ENCODE data around the gene MAS1L. TPM values are rescaled to one million over a fixed set of nuclear protein-coding genes. Genes with fewer than 3 reads are reported as not detected.

MAS1L gene
- total RNA-seq, 1 donor from 2014 or later = not detected

GRCh38 chr6:29479560-29479959, 8.2 kb downstream of the MAS1L start:
- no peaks in the 10 kb centered on the region for H3K4me1 ChIP-seq
- H3K36me3 Mint-ChIP-seq = no peaks in the 10 kb centered on the region
- no peak overlapping the region for H3K4me2 ChIP-seq
- no peaks in the 10 kb centered on the region for H4K20me1 ChIP-seq (ENCODE audit: low read depth)
- H3K4me3 Mint-ChIP-seq = no peak overlapping the region
- no peak overlapping the region for H2AFZ ChIP-seq (replicated peaks)
- H3K27me3 Mint-ChIP-seq (ENCODE audit: insufficient read depth, low read depth) = peaks cover 3% of the 10 kb centered on the region
- TF ChIP-seq, protein P1, sequence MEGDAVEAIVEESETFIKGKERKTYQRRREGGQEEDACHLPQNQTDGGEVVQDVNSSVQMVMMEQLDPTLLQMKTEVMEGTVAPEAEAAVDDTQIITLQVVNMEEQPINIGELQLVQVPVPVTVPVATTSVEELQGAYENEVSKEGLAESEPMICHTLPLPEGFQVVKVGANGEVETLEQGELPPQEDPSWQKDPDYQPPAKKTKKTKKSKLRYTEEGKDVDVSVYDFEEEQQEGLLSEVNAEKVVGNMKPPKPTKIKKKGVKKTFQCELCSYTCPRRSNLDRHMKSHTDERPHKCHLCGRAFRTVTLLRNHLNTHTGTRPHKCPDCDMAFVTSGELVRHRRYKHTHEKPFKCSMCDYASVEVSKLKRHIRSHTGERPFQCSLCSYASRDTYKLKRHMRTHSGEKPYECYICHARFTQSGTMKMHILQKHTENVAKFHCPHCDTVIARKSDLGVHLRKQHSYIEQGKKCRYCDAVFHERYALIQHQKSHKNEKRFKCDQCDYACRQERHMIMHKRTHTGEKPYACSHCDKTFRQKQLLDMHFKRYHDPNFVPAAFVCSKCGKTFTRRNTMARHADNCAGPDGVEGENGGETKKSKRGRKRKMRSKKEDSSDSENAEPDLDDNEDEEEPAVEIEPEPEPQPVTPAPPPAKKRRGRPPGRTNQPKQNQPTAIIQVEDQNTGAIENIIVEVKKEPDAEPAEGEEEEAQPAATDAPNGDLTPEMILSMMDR (IDR thresholded peaks at IDR 0.05) = no peak
- TF ChIP-seq EZH2phosphoT487 (IDR thresholded peaks at IDR 0.05) (no peak), EZH2 (IDR thresholded peaks at IDR 0.05) (no peak)
- H3K27ac ChIP-seq = no peak overlapping the region
- H3K9me3 Mint-ChIP-seq = no peaks in the 10 kb centered on the region
- no peak for DNase-seq (ENCODE audit: low spot score)
- H3K27me3 ChIP-seq = no peaks in the 10 kb centered on the region
- H3K4me1 Mint-ChIP-seq = peaks cover 3% of the 10 kb centered on the region
- H3K36me3 ChIP-seq = no peaks in the 10 kb centered on the region
- H3K9me3 ChIP-seq (ENCODE audit: low read depth) = no peaks in the 10 kb centered on the region
- H3K9ac ChIP-seq = no peak overlapping the region
- no peak overlapping the region for H3K4me3 ChIP-seq
- no peak overlapping the region for H3K27ac Mint-ChIP-seq
- H3F3A ChIP-seq (ENCODE audit: low read depth) = no peaks in the 10 kb centered on the region
- no peaks in the 10 kb centered on the region for H3K79me2 ChIP-seq (ENCODE audit: low read depth)

DNA sequence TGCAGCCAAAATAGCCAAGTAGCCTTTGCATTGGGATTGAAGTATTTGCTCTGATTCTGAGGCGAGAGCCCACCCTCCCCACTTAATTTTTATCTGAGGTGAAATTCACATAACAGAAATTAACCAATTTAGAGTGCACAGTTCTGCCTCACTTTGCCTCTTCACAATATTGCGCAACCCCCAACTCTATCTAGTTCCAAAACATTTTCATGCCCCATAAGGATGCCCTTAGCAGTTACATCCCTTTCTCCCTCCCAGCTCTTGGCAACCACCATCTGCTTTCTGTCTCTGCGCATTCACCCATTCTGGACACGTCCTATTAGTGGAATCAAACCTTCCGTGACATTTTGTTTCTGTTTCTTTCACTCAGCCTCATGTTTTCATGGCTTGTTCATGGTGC, 9.0 kb downstream of the MAS1L start:
- Mint-ChIP-seq H3K27ac (no peak overlapping the region), H3K27me3 (ENCODE audit: insufficient read depth, low read depth) (peaks cover 3% of the 10 kb centered on the region)

GRCh38 chr6:29477923-29478450, 9.8 kb downstream of the MAS1L start:
- TF ChIP-seq, protein P1 (IDR thresholded peaks at IDR 0.05) = no peak
- TF ChIP-seq EZH2phosphoT487 (IDR thresholded peaks at IDR 0.05) (no peak), EZH2 (IDR thresholded peaks at IDR 0.05) (no peak)
- Mint-ChIP-seq H3K27ac (no peak overlapping the region), H3K4me1 (peaks cover 3% of the 10 kb centered on the region), H3K9me3 (no peaks in the 10 kb centered on the region), H3K27me3 (ENCODE audit: insufficient read depth, low read depth) (peaks cover 10% of the 10 kb centered on the region), H3K36me3 (no peaks in the 10 kb centered on the region), H3K4me3 (no peak overlapping the region)
- H3K9ac ChIP-seq = no peak overlapping the region
- H3K27me3 ChIP-seq = no peaks in the 10 kb centered on the region
- no peaks in the 10 kb centered on the region for H3K79me2 ChIP-seq (ENCODE audit: low read depth)
- H3K4me2 ChIP-seq = no peak overlapping the region
- H3K9me3 ChIP-seq (ENCODE audit: low read depth) = no peaks in the 10 kb centered on the region
- H3K4me3 ChIP-seq = no peak overlapping the region
- no peak overlapping the region for H2AFZ ChIP-seq (replicated peaks)
- H3K36me3 ChIP-seq = no peaks in the 10 kb centered on the region
- H3K4me1 ChIP-seq = no peaks in the 10 kb centered on the region
- H3K27ac ChIP-seq = no peak overlapping the region
- no peak for DNase-seq (ENCODE audit: low spot score)
- H4K20me1 ChIP-seq (ENCODE audit: low read depth) = no peaks in the 10 kb centered on the region
- H3F3A ChIP-seq (ENCODE audit: low read depth) = no peaks in the 10 kb centered on the region

More for the DNA sequence above, 9.0 kb downstream of the MAS1L start:
- no peaks in the 10 kb centered on the region for H3K4me1 ChIP-seq
- H3K9me3 ChIP-seq (ENCODE audit: low read depth) = no peaks in the 10 kb centered on the region
- H3K4me2 ChIP-seq = no peak overlapping the region
- Mint-ChIP-seq H3K4me3 (no peak overlapping the region), H3K9me3 (no peaks in the 10 kb centered on the region), H3K4me1 (peaks cover 3% of the 10 kb centered on the region), H3K36me3 (no peaks in the 10 kb centered on the region)
- no peaks in the 10 kb centered on the region for H3F3A ChIP-seq (ENCODE audit: low read depth)
- H3K9ac ChIP-seq = no peak overlapping the region
- no peaks in the 10 kb centered on the region for H4K20me1 ChIP-seq (ENCODE audit: low read depth)
- no peaks in the 10 kb centered on the region for H3K36me3 ChIP-seq
- TF ChIP-seq EZH2 (IDR thresholded peaks at IDR 0.05) (no peak), EZH2phosphoT487 (IDR thresholded peaks at IDR 0.05) (no peak)
- TF ChIP-seq, protein P1 (IDR thresholded peaks at IDR 0.05) = no peak
- H3K4me3 ChIP-seq = no peak overlapping the region
- DNase-seq (ENCODE audit: low spot score) = no peak
- H2AFZ ChIP-seq (replicated peaks) = no peak overlapping the region
- H3K27me3 ChIP-seq = no peaks in the 10 kb centered on the region
- H3K79me2 ChIP-seq (ENCODE audit: low read depth) = no peaks in the 10 kb centered on the region
- no peak overlapping the region for H3K27ac ChIP-seq

Measured in neural progenitor cell (in vitro differentiated cells).